GM18499 (cell line): ENCODE measurements around the gene SORBS2.

Experiments
- ATAC-seq: cut with Tn5 transposase; IDR thresholded peaks from one replicate; pipeline ENCODE4 v1.9.1; 2021; ENCODE audit warnings: moderate number of reproducible peaks; ENCODE audit not compliant: insufficient read depth, unreplicated experiment

SORBS2 gene

DNA sequence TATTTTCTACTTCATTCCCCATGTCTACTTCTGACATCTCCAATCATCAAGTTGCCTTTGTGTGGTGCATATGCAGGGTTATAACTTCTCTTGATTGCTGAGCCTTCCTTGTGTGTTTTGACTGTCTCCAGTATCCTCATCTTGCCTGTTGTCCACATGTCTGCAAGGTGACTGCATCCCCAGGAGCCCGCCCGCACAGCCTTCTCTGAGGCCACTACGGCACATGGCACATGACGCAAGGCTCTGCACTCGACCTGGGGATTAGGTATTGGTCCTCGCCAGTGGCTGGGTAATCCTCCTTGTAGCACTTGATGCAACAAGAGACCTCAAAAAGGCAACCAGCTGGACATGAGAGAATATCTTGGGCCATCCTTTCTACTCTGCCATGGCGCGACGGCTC, 122.6 kb downstream of the SORBS2 start:
- ATAC-seq: no peak

DNA sequence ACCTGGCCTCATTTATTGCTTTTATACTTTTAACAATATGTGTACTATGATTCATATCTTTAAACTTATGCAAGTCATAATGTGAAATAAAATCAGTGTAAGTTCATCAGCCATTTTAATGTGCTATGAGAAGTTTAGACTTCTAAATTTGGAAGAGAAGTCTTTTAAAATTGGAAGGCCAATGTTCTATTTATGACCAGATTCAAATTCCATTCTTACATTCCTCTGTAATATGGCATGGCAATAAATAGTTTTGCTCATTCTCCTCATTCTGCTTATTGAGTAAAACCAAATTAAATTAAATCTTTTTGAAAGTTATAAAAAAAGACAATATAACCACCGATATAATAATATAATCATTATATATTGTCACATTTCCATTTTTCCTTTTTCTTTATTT, 126.2 kb downstream of the SORBS2 start:
- ATAC-seq: no peak

- ATAC-seq: no peak
Observed at GRCh38 chr4:185683896-185684295, 128.1 kb downstream of the SORBS2 start.

GRCh38 chr4:185683222-185683621, 128.8 kb downstream of the SORBS2 start:
- ATAC-seq: no peak

- ATAC-seq: no peak
Observed at GRCh38 chr4:185682236-185682635, 129.8 kb downstream of the SORBS2 start.

DNA sequence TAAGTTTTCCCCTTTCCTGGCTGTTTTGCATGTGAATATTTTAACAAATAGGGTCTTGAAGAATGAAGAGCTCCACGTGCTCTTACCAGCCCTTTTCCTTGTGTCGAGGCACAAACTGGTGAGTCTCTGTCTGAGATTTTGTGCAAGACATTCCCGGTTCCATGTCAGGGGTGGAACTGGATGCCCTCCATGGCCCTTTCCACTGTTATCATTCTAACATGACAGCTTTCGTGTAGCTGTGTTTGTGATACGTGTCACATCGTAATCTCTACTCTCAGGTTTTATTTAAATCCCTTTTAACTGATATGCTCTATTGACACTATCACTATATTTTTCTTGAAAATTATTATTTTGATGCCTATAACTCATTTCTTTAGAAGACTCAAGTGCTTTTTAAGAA, 130.4 kb downstream of the SORBS2 start:
- no peak for ATAC-seq

- ATAC-seq: no peak
Observed at GRCh38 chr4:185680617-185681016, 131.4 kb downstream of the SORBS2 start.

DNA sequence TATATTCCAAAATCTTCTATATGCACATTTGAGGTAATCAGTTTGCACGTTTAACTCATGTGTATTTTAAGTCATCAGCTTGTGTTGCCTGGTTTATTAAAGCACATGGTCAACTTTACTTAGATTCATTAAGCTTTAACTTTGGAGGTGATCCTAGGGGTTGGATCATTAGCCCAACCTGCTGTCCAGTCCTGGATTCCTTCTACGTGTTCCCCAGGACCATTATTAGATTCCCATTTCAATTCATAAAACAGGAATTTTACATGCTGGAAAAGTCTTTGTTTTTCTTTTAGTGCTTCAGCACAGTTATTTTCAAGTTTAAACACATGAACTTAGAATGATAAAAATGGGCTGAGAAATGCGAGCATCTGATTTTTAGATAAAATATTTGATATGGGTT, 132.5 kb downstream of the SORBS2 start:
- no peak for ATAC-seq

DNA sequence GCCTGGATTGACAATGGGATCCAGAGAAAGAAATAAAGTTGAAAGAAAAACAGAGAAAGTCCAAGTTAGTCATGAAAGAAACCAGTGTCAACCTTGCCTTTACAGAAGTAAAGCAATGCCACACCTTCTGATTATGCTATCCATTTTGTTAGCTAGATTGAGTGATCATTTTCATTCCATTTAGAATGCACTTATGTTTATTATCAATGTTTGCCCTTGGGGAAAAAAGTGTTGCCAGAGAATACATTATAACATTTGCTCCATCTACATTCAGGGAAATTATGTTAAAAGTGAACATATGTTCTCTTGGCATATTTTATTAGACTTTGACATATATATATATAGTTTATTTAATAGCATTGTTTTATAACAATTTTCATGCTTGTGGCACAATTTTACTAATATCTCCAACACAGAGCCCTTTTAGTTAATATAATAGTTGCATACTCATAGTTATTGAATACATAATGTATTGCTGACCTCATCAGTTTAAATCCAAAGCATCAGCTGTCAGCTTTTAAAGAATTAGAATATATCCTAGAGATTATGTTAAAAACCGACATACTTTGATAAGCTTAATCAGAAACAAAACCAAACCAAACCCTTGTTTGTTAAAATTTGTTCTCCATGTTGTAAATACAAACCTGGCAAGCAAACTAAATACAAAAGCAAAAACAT, 134.2 kb downstream of the SORBS2 start:
- ATAC-seq: no peak

GRCh38 chr4:185672618-185673017, 139.4 kb downstream of the SORBS2 start:
- no peak for ATAC-seq

DNA sequence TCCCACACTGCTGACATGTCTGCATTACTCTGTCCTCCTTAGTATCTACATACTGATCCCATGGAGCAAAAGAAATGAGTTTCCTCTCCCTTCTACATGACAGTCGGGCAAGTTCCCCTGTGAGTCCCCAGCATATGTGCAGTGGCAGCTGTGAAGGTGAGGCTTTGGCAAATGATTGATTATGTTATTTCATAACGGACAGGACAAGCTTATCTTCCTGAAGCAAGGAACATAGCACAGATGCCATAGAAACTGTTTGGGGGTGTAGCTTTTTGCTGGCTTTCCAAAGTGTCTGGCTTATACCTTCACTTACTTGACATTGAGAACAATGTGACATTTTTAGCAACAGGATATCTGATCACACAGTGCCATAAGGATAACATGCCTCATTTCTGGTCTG, 139.8 kb downstream of the SORBS2 start:
- no peak for ATAC-seq

- no peak for ATAC-seq
Observed at GRCh38 chr4:185671496-185671895, 140.5 kb downstream of the SORBS2 start.

- ATAC-seq: no peak
Observed at GRCh38 chr4:185671066-185671465, 140.9 kb downstream of the SORBS2 start.

- no peak for ATAC-seq
Observed at GRCh38 chr4:185669288-185669687, 142.7 kb downstream of the SORBS2 start.

DNA sequence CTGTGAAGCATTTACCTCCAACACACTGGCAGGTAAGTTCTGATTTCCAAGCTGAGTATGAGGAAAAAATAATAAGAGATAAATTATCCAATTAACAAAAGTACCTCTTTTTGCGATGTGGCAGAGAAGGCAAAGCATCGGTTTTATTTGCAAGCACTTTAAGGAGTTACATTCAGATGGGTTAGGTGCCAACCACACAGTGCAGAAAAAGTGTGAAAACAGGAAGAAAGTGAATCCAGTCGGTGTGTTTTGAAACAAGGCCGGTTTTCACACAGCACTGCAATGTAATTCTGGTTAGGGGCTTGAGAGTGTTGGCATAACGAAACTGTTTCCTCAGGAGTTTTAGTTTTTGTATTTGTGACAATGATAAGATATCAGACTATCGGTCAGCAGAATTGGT, 145.8 kb downstream of the SORBS2 start:
- no peak for ATAC-seq

GRCh38 chr4:185665655-185666054, 146.3 kb downstream of the SORBS2 start:
- ATAC-seq: no peak

DNA sequence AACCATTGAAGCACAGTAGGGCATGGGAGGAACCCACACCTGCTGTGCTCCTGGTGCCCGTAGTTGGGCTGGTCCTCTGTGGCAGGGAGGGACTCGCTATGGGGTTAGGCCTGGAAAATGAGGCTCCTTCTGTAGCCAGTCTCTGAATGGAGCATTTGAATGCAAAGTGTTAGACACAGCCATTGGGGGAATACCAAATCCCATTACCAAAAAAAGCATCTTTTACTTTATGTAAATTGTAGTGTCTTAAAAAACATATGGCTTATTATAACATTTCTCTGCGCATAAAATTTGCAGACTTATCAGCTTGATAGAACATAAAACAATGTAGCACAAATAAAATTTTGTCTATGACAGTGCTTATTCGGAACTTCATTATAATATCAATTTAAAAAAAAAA, 147.5 kb downstream of the SORBS2 start:
- no peak for ATAC-seq

GRCh38 chr4:185662030-185662778, 149.8 kb downstream of the SORBS2 start:
- ATAC-seq: no peak

- ATAC-seq: no peak
Observed at GRCh38 chr4:185660340-185660739, 151.7 kb downstream of the SORBS2 start.

- ATAC-seq: no peak
Observed at GRCh38 chr4:185657699-185658098, 154.3 kb downstream of the SORBS2 start.

- no peak for ATAC-seq
Observed at GRCh38 chr4:185657183-185657582, 154.8 kb downstream of the SORBS2 start.

DNA sequence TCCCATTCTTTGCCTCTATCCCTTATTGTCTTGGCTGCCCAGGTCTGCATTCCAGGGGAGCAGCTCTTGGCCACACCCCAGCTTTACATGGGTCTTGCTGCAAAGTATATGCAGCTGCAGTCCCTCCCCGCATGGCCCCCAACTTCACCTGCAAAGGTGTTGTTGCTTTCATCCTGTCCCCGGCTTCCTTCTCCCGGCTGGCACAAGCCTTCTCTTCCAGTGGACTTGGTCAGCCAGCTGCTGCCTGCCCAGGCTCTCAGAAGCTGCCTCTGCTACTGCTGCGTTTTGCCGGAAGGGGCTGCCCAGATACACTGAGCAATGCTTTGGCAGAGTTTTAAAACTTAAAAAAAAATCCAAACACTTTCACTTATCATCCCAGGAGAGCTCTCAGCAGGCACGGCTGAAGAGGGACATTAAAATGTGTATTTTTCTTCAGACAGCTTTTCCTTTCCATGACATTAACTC, 155.5 kb downstream of the SORBS2 start:
- ATAC-seq: no peak
